Measurements from ENCODE around the gene HMGA1.

GRCh38 chr6:34233867-34234266 lies 2.8 kb upstream of the HMGA1 start:
- TF ChIP-seq CTCF (IDR thresholded peaks at IDR 0.05): no peak
- no peak for TF ChIP-seq ZNF263 (CRISPR knock-in tag; IDR thresholded peaks at IDR 0.05; ENCODE audit: low read depth)
- TF ChIP-seq ZNF317 (CRISPR knock-in tag; IDR thresholded peaks at IDR 0.05; ENCODE audit: borderline replicate concordance, low read depth): no peak
- TF ChIP-seq SP1 (CRISPR knock-in tag; conservative IDR thresholded peaks at IDR 0.05): no peak
- TF ChIP-seq MXD4 (CRISPR knock-in tag; IDR thresholded peaks at IDR 0.05; ENCODE audit: borderline replicate concordance): no peak
- TF ChIP-seq ZNF232 (CRISPR knock-in tag; IDR thresholded peaks at IDR 0.05): no peak
- TF ChIP-seq IRF2 (CRISPR knock-in tag; IDR thresholded peaks at IDR 0.05; ENCODE audit: borderline replicate concordance, low read depth): no peak

Data from WTC11 (cell line).